ENCODE results near the gene ACER2.

ACER2 gene

DNA sequence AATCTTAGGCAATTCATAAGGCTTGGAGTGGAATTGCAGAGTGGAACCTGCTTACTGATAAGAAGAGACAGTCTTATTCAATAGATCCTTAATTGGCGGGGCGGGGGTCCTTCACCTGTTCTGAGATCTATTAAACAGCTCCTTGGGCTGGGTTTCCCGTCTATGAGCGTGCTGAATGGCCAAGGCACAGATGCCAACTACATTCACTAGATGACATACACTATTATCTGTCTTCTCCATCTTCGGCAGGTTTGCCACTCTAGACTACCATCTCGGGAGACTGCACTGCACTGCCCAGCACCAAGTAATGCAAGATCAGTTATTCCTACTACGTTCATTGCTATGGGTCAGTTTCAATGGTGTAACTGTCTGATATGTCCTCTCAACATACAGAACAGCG is 81.5 kb downstream of the ACER2 start:
- DNase-seq: no peak

- DNase-seq: no peak
Observed at GRCh38 chr9:19490828-19491227, 82.0 kb downstream of the ACER2 start.

GRCh38 chr9:19492775-19493173 is 84.0 kb downstream of the ACER2 start:
- no peak for DNase-seq

DNA sequence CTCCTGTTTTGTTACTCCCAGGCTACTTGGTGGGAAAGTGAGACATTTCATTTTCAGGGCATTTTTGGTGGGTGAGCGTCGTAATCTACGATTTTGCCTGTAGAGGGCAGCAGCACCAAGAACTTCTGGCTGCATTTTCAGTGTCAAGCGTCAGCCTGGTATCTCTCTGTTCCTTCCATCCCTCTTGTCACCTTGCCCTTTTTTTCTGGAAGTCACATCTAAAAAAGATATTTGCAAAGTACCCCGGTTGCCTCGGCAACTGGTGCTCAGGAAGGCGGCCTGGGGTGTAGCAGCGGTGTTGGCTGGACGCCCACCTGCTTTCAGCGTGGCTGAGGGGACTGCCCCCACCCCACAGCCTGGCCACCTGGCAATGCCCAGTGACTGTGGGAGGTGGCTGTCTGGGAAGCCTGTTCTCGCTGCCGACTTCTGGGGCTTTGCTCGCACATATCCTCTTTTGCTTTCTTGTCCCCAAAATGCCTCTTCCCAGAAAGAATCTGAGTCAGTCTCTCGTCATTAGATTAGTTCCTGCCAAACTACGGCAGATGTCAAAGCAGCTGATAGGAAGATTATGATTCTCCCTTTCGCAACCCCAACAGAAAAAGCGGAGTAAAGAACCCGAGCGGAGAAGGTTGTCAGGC is 84.5 kb downstream of the ACER2 start:
- peak; percentile 61 for DNase-seq

- no peak for DNase-seq
Observed at GRCh38 chr9:19493876-19494275, 85.1 kb downstream of the ACER2 start.

GRCh38 chr9:19495186-19496028 is 86.6 kb downstream of the ACER2 start:
- no peak for DNase-seq

GRCh38 chr9:19496321-19497050 is 87.7 kb downstream of the ACER2 start:
- DNase-seq: no peak

- DNase-seq: no peak
Observed at GRCh38 chr9:19497276-19497675, 88.5 kb downstream of the ACER2 start.

DNA sequence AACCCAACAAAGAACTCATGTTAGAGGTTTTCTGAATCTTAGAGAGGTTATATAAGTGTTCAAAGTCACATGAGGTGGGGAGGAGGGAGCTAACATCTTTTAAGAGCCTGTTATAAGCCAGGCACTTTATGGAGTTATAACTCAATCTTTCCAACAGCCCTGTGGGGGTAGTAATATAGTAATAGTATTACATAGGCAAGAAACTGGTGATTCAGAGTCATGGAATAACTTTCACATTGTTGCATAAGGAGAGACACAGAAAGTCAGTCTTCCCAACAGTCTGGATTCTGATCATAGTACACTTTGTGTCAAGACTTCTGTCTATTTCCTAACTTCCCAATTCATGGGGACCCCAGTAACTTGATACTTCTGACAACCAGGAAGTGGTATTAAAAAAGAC is 89.2 kb downstream of the ACER2 start:
- no peak for DNase-seq

Data from right hindlimb (tissue), 1 donor.